HG03280 (cell line): ENCODE data around the gene PCGF3.

ENCODE experiments used
- ATAC-seq: cut with Tn5 transposase; IDR thresholded peaks from one replicate; pipeline ENCODE4 v1.9.1; 2021; ENCODE audit warnings: mild to moderate bottlenecking, moderate library complexity; ENCODE audit not compliant: unreplicated experiment

PCGF3 gene, protein sequence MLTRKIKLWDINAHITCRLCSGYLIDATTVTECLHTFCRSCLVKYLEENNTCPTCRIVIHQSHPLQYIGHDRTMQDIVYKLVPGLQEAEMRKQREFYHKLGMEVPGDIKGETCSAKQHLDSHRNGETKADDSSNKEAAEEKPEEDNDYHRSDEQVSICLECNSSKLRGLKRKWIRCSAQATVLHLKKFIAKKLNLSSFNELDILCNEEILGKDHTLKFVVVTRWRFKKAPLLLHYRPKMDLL

DNA sequence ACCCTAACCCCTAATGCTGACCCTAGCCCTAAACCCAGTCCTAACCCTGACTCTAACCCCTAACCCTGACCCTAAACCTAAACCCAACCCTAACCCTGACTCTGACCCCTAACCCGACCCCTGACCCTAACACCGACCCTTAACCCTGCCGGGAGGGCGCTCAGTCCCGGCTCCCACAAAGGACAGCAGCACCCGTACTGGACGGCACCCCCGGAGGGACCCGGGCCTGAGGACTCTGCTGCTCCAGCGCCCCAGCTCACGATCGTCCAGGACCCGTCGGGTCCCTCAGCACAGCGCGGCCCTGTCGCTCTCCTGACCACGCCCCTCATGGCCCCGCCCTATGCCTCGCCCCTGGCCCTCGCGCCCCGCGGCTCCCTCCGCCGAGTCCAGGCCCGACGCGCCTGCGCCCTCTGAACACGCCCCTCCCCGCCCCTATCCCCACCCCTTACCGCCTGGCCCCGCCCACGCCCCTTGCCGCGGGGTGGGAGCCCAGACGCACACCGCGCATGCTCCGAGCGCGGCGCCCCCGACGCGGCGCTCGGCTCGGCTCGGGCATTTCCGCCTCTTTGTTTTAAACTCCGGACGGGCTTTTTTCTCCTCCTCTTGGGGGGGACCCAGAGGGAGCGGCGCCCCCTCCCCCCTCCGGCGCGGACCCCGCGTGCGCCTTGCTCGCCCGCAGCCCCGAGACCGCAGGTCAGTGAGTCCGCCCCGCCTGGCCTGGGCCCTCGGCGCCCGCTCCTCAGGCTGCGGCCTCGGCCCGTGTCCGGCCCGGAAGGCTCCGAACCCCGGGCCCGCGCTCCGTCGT is at the start of gene PCGF3:
PCGF3 (plus strand) TSS at position 555 of the 805 bp plus-strand sequence. CDS start 27,849 bp downstream, outside the sequence.
- ATAC-seq, result peak; percentile 91

DNA sequence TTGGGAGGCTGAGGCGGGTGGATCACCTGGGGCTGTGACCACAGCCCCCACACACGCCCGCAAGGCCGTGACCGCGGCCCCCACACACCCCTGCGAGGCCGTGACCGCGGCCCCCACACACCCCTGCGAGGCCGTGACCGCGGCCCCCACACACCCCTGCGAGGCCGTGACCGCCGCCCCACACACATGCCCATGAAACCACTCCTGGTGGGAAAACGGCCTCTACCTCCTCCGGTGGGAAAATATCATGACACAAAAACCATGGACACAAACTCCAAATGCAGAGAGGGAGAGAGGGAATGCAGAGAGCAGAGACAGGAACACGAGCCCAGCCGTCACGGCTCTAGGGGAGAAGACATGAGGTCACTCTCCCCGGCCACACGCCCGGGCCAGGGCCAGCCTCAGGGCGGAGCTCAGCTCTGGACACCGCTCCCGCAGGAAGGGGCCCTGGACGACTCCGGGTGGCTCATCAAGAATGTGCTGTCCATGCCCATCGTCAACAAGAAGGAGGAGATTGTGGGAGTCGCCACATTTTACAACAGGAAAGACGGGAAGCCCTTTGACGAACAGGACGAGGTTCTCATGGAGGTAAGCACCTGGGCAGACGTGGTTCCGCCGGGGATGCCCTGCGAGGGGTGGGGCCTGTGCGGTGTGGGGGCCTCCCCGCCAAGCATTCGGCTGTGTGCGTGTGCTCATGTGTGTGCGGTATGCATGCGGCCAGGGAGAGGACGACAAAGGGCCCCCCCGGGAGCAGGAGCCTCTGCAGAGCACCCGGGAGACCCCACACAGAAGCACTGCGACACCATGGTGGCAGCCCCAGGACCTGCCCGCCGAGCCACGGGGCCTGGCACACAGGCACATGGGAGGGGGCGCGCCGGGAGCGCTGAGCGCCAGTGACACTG is 48.9 kb upstream of the PCGF3 start:
- no peak for ATAC-seq

DNA sequence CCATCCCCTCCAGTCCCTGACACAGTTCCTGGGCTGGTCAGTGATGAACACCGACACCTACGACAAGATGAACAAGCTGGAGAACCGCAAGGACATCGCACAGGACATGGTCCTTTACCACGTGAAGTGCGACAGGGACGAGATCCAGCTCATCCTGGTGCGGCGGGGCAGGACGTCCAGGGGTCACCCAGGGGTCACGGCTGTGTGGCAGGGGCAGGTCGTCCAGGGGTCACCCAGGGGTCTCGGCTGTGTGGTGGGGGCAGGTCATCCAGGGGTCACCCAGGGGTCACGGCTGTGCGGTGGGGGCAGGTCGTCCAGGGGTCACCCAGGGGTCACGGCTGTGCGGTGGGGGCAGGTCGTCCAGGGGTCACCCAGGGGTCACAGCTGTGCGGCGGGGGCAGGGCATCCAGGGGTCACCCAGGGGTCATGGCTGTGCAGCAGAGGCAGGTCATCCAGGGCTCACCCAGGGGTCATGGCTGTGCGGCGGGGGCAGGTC is 48.2 kb upstream of the PCGF3 start:
- no peak for ATAC-seq

DNA sequence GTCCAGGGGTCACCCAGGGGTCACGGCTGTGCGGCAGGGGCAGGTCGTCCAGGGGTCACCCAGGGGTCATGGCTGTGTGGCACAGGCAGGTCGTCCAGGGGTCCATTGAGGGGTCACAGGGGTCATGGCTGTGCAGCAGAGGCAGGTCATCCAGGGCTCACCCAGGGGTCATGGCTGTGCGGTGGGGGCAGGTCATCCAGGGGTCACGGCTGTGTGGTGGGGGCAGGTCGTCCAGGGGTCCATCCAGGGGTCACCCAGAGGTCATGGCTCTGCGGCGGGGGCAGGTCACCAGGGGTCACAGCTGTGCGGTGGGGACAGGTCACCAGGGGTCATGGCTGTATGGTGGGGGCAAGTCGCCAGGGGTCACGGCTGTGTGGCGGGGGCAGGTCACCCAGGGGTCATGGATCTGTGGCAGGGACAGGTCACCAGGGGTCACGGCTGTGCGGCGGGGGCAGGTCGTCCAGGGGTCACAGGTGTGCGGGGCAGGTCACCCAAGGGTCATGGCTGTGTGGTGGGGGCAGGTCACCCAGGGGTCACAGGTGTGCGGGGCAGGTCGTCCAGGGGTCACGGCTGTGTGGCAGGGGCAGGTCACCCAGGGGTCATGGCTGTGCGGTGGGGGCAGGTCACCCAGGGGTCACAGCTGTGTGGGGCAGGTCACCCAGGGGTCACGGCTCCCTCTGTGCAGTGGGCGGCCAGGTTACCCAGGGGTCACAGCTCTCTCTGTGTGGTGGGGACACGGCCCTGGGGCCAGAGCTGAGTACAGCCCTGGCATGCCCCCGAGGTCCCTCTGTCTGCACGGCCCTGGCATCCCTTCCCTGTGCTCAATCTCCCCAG is 47.6 kb upstream of the PCGF3 start:
- no peak for ATAC-seq

DNA sequence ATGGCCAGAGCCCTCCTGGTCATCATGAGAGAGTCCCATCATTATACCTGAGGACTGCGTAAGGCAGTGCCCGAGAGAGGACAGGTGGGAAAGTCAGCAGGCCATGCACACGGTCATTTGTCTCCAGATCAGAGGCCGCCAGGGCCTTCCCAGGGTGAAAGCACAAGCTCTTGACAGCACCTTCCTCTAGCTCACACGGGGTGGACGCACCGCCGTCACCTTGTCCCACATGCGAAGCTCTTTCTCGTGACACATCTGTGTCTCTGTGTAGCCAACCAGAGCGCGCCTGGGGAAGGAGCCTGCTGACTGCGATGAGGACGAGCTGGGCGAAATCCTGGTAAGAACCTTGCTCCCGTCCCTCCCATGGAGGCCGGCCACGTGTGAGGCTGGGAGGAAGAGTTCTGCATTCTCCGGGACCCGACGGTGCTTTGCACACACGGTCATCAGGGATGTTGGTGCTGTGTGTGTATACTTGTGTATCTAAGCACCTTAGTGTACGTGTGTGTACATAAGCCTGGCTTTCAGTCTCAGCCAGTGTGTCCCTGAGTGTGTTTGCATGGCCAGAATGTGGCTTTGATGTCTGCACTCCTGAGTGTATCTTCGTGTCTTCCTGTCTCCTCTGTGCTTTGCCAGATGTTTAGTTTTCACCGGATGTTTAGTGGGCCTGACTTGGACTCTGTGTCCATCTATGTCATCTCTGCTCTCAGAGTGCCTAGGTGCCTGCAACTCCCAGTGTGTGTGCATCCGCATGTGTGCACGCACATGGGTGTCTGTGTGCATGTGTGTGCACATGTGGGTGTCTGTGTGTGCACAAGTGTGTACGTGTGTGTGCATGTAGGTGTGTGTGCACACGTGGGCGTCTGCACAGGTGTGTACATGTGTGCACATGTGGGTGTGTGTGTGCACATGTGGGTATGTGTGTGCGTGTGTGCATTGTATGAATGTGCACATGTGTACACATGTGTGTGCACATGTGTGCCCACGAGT is 46.7 kb upstream of the PCGF3 start:
- ATAC-seq, result no peak

DNA sequence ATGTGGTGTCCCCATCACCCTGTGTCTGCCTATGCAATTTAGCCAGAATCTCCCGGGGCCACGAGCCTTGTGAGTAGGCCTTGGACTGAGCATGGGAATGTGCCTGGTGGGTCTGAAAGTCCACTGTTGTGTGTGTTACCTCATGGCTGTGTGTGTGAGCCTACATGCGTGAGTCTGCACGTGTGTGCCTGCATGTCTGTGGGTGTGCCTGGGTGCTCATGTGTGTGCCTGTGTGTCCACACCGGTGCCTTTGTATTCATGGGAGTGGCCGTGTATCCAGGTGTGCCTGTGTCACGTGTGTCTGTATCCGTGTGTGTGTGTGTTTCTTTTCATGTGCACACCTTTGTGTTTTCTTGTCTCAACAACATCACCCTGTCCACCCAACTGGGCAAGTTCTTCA is 45.8 kb upstream of the PCGF3 start:
- no peak for ATAC-seq

DNA sequence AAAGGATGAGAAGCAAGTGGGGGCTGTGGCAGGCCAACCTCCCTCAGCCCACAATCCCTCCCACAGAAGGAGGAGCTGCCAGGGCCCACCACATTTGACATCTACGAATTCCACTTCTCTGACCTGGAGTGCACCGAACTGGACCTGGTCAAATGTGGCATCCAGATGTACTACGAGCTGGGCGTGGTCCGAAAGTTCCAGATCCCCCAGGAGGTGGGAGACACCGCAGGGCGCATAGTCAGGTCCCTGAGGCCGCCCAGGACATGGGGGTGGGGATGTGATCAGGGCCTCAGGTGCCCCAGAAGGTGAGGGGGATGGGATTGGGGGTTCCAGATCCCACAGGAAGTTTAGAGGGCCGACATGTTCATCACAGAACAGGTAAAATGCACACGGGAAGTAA is 45.2 kb upstream of the PCGF3 start:
- no peak for ATAC-seq

DNA sequence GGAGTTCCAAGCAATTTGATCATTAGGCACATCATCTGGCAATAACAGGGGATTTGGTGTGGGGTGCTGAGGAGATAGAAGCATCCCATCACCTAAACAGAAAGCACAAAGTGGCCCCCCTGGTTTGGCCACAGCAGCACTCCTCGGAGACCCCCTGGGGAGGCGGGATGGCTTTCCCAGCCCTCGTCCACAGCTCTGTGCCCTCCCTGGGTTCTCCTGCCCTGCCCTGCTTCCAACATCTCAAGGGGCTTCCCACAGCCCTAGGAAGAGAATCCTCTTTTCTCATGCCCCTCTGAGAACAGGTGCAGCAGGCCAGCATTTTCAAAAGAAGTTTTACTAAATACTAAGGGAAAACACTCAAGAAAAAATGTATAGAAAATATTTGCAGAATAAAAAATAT is 44.4 kb upstream of the PCGF3 start:
- ATAC-seq, result no peak

DNA sequence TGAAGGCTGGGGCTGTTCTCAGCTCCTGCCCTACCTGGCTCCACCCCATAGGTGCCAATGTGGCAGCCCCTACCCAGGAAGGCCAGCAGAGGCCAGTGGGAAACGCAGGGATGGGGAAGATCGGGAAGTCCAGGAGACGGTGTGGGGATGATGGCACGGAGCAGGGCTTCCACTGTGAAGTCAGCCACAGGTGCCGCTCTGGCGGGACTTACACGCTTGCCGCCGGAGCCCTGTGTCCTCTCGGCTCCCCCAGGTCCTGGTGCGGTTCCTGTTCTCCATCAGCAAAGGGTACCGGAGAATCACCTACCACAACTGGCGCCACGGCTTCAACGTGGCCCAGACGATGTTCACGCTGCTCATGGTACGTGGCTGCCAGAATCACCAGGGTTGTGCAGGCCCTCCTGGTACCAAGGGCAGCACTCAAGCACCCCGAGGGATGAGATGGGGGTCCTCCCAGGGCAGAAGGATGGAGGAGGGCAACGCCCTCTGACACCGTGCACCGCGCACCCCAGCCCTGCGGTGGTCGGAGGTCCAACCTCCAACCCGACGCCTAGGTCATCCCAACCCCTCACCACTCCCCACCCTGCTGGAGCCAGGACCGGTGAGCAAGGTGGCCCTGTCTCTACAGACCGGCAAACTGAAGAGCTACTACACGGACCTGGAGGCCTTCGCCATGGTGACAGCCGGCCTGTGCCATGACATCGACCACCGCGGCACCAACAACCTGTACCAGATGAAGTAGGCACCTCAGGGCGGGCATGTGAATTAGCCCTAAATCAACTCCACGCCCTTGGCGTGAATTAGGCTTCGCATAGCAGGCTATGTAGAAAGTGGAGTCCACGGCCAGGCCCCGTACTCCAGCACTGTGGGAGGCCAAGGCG is 43.5 kb upstream of the PCGF3 start:
- ATAC-seq, result no peak

DNA sequence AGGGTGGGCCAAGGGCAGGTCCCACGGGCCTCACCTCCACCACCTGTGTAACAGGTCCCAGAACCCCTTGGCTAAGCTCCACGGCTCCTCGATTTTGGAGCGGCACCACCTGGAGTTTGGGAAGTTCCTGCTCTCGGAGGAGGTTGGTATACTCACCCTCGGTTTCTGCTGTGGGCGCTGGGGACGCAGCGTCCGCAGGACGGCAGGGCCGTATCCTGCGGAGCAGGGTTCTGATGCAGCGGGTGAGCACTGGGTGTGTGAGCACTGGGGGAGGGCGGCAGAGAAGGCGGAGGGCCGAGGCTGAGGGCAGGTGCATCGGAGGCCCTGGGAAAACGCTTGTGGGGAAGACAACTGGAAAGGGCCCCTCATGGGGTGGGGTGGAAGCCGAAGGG is 42.6 kb upstream of the PCGF3 start:
- peak; percentile 8 for ATAC-seq

DNA sequence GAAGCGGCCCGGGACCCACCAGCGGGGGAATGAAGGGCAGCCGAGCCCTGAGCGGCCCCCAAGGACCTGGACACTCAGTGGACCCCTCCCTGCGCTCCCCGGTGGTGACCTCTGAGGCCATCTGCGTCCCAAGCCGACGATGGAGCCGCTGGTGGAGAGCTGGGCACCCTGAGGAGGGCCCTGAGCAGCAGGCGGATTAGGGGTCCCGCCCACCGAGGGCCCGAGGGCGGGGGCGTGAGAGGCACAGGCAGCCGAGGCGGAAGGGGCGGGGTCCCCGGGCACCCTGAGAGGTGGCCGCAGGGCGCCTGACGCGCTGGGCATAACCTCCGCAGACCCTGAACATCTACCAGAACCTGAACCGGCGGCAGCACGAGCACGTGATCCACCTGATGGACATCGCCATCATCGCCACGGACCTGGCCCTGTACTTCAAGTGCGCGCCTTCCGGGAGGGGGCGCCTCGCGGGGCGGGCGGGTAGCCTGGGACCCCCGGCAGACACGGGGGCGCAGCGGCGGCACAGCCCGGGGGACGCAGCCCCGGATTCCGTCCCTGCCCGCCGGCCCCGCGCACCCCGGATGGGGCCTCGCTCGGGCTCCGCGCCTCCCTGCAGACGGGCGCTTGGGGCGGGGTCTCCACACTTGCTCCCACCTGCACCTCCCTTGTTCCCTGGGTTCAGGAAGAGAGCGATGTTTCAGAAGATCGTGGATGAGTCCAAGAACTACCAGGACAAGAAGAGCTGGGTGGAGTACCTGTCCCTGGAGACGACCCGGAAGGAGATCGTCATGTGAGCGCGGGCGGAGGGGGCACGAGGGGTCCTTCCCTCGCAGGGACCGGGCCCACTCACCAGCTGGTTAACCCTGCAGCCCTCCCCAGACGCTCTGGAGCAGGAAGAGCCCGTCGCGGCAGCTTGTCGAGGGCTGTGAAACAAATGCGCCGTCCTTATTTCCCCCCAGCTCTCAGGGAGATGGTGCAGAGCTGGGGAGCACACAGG is 41.9 kb upstream of the PCGF3 start:
- ATAC-seq, result peak; percentile 62

DNA sequence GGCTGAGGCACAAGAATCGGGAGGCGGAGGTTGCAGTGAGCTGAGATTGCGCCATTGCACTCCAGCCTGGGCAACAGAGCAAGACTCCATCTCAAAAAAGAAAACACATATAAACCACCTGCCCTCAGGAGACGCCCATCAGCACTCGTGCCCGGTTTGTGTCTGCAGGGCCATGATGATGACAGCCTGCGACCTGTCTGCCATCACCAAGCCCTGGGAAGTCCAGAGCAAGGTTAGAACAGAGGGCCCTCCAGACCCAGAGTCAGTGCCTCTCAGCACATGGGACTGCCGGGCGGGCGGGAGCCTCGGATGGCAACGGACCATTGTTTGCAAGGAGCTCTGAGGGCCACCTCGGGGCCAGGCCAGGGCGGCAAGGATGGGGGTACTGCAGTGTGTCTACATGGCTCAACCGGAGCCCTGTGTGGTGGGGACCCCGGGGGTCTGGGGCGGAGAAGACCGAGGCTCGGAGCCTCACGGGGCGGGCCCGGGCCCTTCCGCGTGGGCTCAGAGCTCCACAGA is 40.9 kb upstream of the PCGF3 start:
- no peak for ATAC-seq

DNA sequence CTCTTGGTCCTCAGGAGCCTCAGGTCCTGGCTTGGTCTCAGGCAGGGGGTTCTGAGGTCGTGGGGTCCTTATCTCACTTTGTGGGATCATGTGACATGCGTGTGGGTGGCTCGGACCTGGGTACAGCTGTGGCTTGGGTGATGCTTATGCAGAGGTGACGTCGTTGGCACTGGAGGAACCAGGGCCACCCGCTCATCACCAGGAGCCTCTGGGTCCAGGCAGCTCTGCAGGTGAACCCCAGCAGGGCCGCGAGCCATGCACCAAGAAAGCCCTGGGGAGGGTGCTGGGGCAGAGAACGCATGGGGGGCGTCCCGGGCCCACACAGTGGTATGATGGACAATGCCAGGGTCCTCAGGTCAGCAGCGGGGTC is 40.3 kb upstream of the PCGF3 start:
- no peak for ATAC-seq

DNA sequence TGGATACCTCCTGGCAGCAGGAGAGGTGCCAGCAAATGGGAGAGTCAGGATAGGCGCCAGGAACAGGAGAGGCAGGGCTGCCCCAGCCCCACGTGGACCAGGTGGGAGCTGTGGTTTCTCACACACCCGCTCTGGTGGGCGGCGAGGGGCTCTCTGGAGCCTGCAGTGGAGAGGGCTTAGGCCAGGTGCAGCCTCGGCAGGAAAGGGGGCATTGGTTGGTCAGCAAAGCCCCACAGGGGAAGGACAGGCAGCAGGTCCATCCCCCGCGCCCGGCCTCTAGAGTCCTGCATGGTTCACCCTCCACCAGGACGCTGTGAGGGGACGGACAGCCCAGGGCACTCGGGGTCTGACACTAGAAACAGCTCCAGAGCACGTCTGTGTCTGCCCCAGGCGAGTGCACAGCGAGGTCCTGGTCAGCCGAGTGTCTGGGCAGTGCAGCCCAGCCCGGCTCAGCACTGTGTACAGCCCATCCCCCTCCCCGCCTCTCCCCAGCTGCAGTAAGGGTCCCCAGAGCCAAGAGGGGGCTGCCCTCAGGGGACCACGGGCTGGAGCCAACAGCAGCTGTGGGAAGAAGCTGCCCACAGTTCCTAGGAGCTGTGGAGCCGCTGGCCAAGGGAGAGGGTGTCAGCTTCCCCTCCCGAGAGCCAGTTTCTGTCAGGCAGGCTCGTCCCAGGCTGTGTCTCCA is 39.7 kb upstream of the PCGF3 start:
- ATAC-seq, result no peak

DNA sequence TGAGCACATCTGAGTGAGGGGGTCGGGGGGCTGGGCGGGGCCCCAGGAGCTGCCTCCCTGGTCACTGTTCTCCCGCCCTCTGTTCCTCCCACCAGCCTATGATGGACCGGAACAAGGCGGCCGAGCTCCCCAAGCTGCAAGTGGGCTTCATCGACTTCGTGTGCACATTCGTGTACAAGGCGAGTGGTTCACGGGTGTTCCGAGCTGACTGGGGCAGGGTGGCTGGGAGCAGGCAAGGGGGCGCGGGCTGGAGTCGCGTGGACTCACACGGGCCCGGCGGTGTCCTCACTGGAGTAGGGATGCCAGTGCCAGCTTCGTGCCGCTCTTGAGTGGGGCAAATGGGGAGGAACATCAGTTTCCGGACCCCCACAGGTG is 39.2 kb upstream of the PCGF3 start:
- ATAC-seq, result no peak

DNA sequence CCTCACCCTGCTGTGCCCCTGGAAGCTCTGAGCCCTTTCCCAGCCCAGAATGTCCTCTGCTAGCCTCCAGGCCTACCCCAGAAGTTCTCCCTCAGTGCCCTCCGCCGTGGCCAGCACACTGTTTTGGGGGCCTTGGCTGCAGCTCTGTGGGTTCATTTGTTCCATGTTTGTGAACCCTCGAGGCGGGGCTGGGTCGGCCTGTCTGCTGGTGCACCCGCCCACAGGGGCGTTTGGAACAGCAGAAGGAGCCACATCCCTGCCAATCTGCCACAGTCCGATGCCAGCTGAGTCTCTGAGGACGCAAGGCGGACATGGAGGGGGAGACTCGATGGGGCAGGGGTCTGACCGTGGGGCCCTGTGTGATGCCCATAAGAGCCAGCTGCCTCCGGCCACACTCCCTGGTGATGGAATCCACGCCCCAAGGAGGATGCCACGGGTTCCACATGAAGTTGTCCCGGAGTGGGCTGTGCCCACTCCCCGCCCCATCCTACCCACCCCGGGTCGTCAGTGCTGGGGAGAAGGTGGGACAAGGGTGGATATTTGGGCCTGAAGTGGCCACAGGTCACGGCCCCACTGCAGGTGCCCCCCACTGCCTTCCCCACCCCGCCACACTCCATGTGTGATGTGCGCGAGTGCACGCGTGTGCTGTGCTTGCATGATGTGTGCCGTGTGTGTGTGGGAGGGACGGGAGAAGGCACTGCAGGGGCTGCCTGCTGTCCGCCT is 38.6 kb upstream of the PCGF3 start:
- no peak for ATAC-seq
